NCI-H1436 treated with DMSO at 0.1 percent for 48 hours (cell line): ENCODE measurements around the gene TPP1.

Experiments
- DNase-seq: peaks from one replicate; lab custom pipeline; 2025; lab: John Stamatoyannopoulos, UW

Gene TPP1

GRCh38 chr11:6563121-6563619 lies 56.1 kb downstream of the TPP1 start:
- DNase-seq = no peak
